Amygdala (tissue), 56 donors: Measurements from ENCODE around the gene GPR55.

ENCODE experiments used
- DNase-seq, 56 donors: peaks; one replicate each; lab custom pipeline; 2025; lab: John Stamatoyannopoulos, UW

GPR55 gene

GRCh38 chr2:230862292-230862691 lies 62.8 kb downstream of the GPR55 start:
- DNase-seq: no peak

- DNase-seq: no peak
Observed at GRCh38 chr2:230861552-230862255, 63.3 kb downstream of the GPR55 start.
